GM12878 (cell line): ENCODE measurements around the gene PDGFD. TPM values are rescaled to one million over a fixed set of nuclear protein-coding genes. Genes with fewer than 3 reads are reported as not detected.

Experiments
- ATAC-seq: fragments of 200-7000 bp; cut with Tn5 transposase; 3 replicates; pipeline ENCODE4 v1.9.1; 2020; ENCODE audit warnings: mild to moderate bottlenecking, moderate library complexity
- BruUV-seq: library from RNA; stranded (reverse); fragments of 400-500 nt; replicated peaks from 2 replicates; lab custom pipeline; 2021; lab: Mats Ljungman, UMichigan
- CTCF ChIA-PET: fragments of 300-600 bp; sonication (Branson Sonifier 250); formaldehyde crosslinking; extraction: SDS; loops from one replicate; lab custom pipeline; 2021; ENCODE audit warnings: inconsistent platforms; lab: Yijun Ruan, JAX
- POLR2A ChIA-PET: fragments of 350-600 bp; formaldehyde crosslinking; extraction: SDS; loops from one replicate; lab custom pipeline; 2021; ENCODE audit warnings: inconsistent platforms; lab: Charles Lee
- RAD21 ChIA-PET: fragments of 300-600 bp; sonication (Branson Sonifier 250); formaldehyde crosslinking; loops from one replicate; lab custom pipeline; 2023; ENCODE audit warnings: antibody characterized with exemption; ENCODE audit not compliant: unreplicated experiment; lab: Charles Lee
- SMC1A ChIA-PET: fragments of 300-600 bp; sonication (Branson Sonifier 250); formaldehyde crosslinking; loops from one replicate; lab custom pipeline; 2023; ENCODE audit not compliant: unreplicated experiment, uncharacterized antibody; lab: Charles Lee
- DNase-seq: peaks from one replicate; pipeline ENCODE4 v3.0.0-alpha.2; 2011; ENCODE audit warnings: low read depth, low spot score
- FAIRE-seq: peaks from 3 replicates; lab custom pipeline; 2011; peaks lifted over from hg19 to GRCh38; lab: Jason Lieb, UNC
- H2AFZ ChIP-seq: 2 replicates; pipeline ENCODE4 v1.6.0; 2011; ENCODE audit warnings: low read depth, low read length, control low read depth; ENCODE audit not compliant: control insufficient read depth
- H3K27ac ChIP-seq: 2 replicates; pipeline ENCODE4 v1.5.1; 2011; ENCODE audit warnings: control low read depth; ENCODE audit not compliant: control insufficient read depth, insufficient read depth
- H3K27me3 ChIP-seq, 2 experiments: replicated peaks in 1 of 2; 2 replicates each; pipeline versions ENCODE4 v1.6.0 to v1.6.1; 2011; ENCODE audit warnings: low read length in 1 of 2; ENCODE audit not compliant: control insufficient read depth in 2 of 2, insufficient read depth in 2 of 2
- H3K36me3 ChIP-seq, 2 experiments: 2 replicates each; pipeline ENCODE4 v1.5.1; 2011; ENCODE audit warnings: low read length in 1 of 2; ENCODE audit not compliant: control insufficient read depth in 2 of 2, insufficient read depth in 2 of 2
- H3K4me1 ChIP-seq: 2 replicates; pipeline ENCODE4 v1.6.1; 2011; ENCODE audit warnings: mild to moderate bottlenecking, low read length, moderate library complexity, mixed read lengths; ENCODE audit not compliant: control insufficient read depth, insufficient read depth
- H3K4me2 ChIP-seq: 2 replicates; pipeline ENCODE4 v1.6.0; 2011; ENCODE audit warnings: control low read depth; ENCODE audit not compliant: control insufficient read depth, insufficient read depth
- H3K4me3 ChIP-seq: fragments of 200-600 bp; sonication (generic); 2 replicates; pipeline ENCODE4 v1.5.1; 2016
- H3K79me2 ChIP-seq: 2 replicates; pipeline ENCODE4 v1.6.0; 2011; ENCODE audit warnings: low read length; ENCODE audit not compliant: control insufficient read depth, insufficient read depth
- H3K9ac ChIP-seq: 2 replicates; pipeline ENCODE4 v1.8.0; 2011; ENCODE audit warnings: low read length, control low read depth, mixed read lengths; ENCODE audit not compliant: control insufficient read depth, insufficient read depth
- H3K9me3 ChIP-seq: replicated peaks from 3 replicates; pipeline ENCODE4 v1.5.1; 2011; ENCODE audit warnings: mild to moderate bottlenecking, low read length; ENCODE audit not compliant: control insufficient read depth, insufficient read depth
- H4K20me1 ChIP-seq: 2 replicates; pipeline ENCODE4 v1.6.0; 2011; ENCODE audit not compliant: control insufficient read depth, insufficient read depth
- CBFB ChIP-seq: IDR thresholded peaks from 2 replicates; pipeline ENCODE4 v1.6.1; 2016; ENCODE audit warnings: antibody characterized with exemption, low read depth
- EZH2 ChIP-seq: IDR thresholded peaks from 2 replicates; pipeline ENCODE4 v1.6.1; 2012; ENCODE audit warnings: low read depth, mild to moderate bottlenecking, control low read depth, inconsistent platforms, low read length, borderline replicate concordance; ENCODE audit not compliant: control insufficient read depth
- GABPA ChIP-seq: IDR thresholded peaks from 2 replicates; pipeline ENCODE4 v1.6.1; 2014; ENCODE audit warnings: antibody characterized with exemption, low read depth, mild to moderate bottlenecking, inconsistent platforms
- WRNIP1 ChIP-seq: IDR thresholded peaks from 2 replicates; pipeline ENCODE4 v1.6.1; 2011; ENCODE audit warnings: low read depth, low read length, improper control_type of control experiment, borderline replicate concordance
- ZNF274 ChIP-seq: IDR thresholded peaks from one replicate; pipeline ENCODE4 v1.8.0; 2011; ENCODE audit not compliant: insufficient read length, insufficient read depth
- ZSCAN29 ChIP-seq: fragments of 450-650 bp; IDR thresholded peaks from 2 replicates; pipeline ENCODE4 v1.6.1; 2017; ENCODE audit warnings: mild to moderate bottlenecking, moderate library complexity
- in situ Hi-C: fragments of 300-500 bp; cut with MboI; formaldehyde crosslinking; loops from 9 replicates; pipeline ENCODE4 v1.14.3; 2018; ENCODE audit warnings: mixed read lengths
- intact Hi-C: fragments of 100-400 bp; cut with micrococcal nuclease; formaldehyde crosslinking; loops from one replicate; pipeline ENCODE4 v1.14.2; 2022; ENCODE audit not compliant: unreplicated experiment
- polyA plus RNA-seq, 11 experiments: library from polyadenylated mRNA; depleted of rRNA in 4 of 11; unstranded in 6 of 11; stranded (reverse) in 5 of 11; fragments of >200 nt; fragmentation: Nextera tagmentation in 4 of 11; fragmentation: Illumina TruSeq in 1 of 11; extraction: Ambion mirVana in 4 of 11; extraction: Trizol in 1 of 11; gene quantifications; 1 replicate in 1 of 11; 2 replicates in 10 of 11; pipeline versions ENCODE4 v1.2.1 to v1.2.3, GENCODE V29; 2011 to 2016; ENCODE audit warnings: inconsistent platforms in 2 of 11, missing spikeins in 2 of 11, low read depth in 1 of 11
- total RNA-seq, 4 experiments: library from RNA; depleted of rRNA in 3 of 4; stranded (reverse); fragments of >200 nt in 3 of 4; fragmentation: Illumina TruSeq in 1 of 4; extraction: Trizol in 1 of 4; gene quantifications; 2 replicates each; pipeline versions ENCODE4 v1.2.1 to v1.2.3, GENCODE V29; 2013 to 2021
- TF ChIP-seq, protein P1 (sequence below): fragments of 450-650 bp; formaldehyde crosslinking; IDR thresholded peaks from 2 replicates; pipeline ENCODE4 v1.4.0; 2020; ENCODE audit warnings: mild to moderate bottlenecking, moderate library complexity

PDGFD gene
- total and polyA plus RNA-seq, 10 of the 15 experiments (the other 5 are each of a cell fraction or from before 2014, with no cell fraction given): 0.05 to 0.13 TPM; not detected in 8

DNA sequence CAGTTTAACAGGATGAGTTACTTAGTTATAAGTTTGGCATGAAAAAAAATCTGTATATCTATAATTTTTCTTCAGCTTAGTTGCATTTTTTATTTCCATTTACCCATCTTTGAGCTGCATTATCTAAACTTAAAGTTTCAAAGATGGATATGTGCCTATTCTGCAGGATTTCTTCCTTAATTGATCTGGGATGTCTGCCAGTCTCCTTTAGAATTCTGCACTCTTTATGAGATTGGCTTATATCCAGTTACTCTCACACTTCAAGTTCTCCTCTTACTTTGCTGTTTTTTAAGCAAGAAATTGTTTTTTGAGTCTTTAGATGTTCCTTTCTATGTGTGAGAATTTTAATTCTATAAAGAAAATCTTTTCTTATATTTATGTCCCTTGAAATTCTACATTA lies 5.1 kb upstream of the PDGFD start:
- in situ Hi-C loops (no loop called here), intact Hi-C loops (no loop called here)
- Histone ChIP-seq H3K9ac (no peak overlapping the region), H3K27me3 (peaks cover 0 to 3% of the 10 kb centered on the region in 2 experiments; a peak in 1 of 4 replicates), H3K4me2 (no peak overlapping the region), H3K36me3 (no peaks in the 10 kb centered on the region), H3K4me1 (no peaks in the 10 kb centered on the region), H3K27ac (no peak overlapping the region), H2AFZ (no peak overlapping the region), H4K20me1 (no peaks in the 10 kb centered on the region), H3K4me3 (no peak overlapping the region), H3K9me3 (no peaks in the 10 kb centered on the region), H3K79me2 (no peaks in the 10 kb centered on the region)
- TF ChIP-seq GABPA (no peak), EZH2 (no peak), ZNF274 (no peak), WRNIP1 (no peak), CBFB (no peak), ZSCAN29 (no peak)
- TF ChIP-seq, protein P1, sequence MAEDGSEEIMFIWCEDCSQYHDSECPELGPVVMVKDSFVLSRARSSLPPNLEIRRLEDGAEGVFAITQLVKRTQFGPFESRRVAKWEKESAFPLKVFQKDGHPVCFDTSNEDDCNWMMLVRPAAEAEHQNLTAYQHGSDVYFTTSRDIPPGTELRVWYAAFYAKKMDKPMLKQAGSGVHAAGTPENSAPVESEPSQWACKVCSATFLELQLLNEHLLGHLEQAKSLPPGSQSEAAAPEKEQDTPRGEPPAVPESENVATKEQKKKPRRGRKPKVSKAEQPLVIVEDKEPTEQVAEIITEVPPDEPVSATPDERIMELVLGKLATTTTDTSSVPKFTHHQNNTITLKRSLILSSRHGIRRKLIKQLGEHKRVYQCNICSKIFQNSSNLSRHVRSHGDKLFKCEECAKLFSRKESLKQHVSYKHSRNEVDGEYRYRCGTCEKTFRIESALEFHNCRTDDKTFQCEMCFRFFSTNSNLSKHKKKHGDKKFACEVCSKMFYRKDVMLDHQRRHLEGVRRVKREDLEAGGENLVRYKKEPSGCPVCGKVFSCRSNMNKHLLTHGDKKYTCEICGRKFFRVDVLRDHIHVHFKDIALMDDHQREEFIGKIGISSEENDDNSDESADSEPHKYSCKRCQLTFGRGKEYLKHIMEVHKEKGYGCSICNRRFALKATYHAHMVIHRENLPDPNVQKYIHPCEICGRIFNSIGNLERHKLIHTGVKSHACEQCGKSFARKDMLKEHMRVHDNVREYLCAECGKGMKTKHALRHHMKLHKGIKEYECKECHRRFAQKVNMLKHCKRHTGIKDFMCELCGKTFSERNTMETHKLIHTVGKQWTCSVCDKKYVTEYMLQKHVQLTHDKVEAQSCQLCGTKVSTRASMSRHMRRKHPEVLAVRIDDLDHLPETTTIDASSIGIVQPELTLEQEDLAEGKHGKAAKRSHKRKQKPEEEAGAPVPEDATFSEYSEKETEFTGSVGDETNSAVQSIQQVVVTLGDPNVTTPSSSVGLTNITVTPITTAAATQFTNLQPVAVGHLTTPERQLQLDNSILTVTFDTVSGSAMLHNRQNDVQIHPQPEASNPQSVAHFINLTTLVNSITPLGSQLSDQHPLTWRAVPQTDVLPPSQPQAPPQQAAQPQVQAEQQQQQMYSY (CRISPR knock-in tag): no peak
- FAIRE-seq (no peak), DNase-seq (no peak), ATAC-seq (no peak)
- RAD21 ChIA-PET: no interaction called here
- no TSS peak for BruUV-seq
- POLR2A ChIA-PET: no interaction called here
- SMC1A ChIA-PET: no interaction called here
- CTCF ChIA-PET: no interaction called here
